Posterior vena cava (tissue), 2 donors: ENCODE measurements around the gene FHL2. TPM values are rescaled to one million over a fixed set of nuclear protein-coding genes. Genes with fewer than 3 reads are reported as not detected.
A peak's percentile ranks its signal among the peaks of the same experiment; 100 is the strongest.
"Not testable (repeated sequence)": the region's sequence is repeated elsewhere in the genome, so short reads cannot be mapped to it uniquely, and the experiment has no call there.

Experiments
- DNase-seq: peaks from one replicate; pipeline ENCODE4 v3.0.0-alpha.2; 2020; ENCODE audit warnings: low spot score
- intact Hi-C, 2 donors: fragments of 100-400 bp; cut with DNase I; formaldehyde crosslinking; loops; one replicate each; pipeline versions ENCODE4 v1.14.1 to v1.14.2; 2022 to 2023
- total RNA-seq, 2 donors: library from RNA; stranded (reverse); fragmentation: NEBNext Ultra II Directional; extraction: Animal tissue kit (Norgen Biotek cat#: 25700); gene quantifications; one replicate each; pipeline ENCODE4 v1.2.1, GENCODE V29; 2021
- donor health status: DM: yes; HTN: yes; CAD: no.
- donor health status: DM: yes; HTN: yes; CAD: no.

FHL2 gene
- total RNA-seq, 2 donors from 2014 or later: 119 to 126 TPM

DNA sequence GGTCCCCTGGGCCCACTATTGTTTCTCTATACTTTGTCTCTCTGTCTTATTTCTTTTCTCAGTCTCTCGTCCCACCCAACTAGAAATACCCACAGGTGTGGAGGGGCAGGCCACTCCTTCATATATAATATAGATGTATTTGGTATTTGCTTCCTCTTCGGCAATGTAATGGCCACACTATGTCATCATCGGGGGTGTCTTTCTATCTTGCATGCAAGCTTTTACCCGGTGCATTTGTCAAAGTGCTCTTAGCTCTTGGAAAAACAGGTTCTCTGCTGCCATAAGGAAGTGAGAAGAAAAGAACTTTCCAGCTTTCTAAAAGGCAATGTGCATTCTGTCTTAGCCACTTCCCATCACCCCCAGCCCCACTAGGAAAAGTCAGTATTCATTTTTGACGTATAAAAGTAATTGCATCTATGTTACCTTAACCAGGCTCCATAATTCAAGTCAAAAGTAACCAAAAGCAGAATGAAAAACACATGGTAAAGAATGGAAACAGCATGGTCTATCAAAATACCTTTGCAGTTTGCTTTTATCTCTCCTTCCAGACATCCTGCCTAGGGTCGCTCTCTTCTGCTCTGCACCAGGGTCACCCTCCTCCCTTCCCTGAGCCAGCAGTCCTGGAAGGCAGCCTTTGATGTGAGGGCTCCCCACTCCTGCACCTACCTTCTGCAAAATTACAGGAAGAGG lies 27.2 kb upstream of the FHL2 start:
- intact Hi-C loops: no loop called here
- DNase-seq: no peak

DNA sequence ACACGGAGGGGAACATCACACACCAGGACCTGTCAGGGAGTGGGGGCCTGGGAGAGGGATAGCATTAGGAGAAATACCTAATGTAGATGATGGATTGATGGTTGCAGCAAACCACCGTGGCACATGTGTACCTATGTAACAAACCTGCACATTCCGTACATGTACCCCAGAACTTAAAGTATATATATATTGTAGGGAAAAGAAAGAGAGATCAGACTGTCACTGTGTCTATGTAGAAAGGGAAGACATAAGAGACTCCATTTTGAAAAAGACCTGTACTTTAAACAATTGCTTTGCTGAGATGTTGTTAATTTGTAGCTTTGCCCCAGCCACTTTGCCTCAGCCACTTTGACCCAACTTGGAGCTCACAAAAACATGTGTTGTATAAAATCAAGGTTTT lies 26.0 kb upstream of the FHL2 start:
- intact Hi-C loops, DNase-seq: not testable (repeated sequence)

DNA sequence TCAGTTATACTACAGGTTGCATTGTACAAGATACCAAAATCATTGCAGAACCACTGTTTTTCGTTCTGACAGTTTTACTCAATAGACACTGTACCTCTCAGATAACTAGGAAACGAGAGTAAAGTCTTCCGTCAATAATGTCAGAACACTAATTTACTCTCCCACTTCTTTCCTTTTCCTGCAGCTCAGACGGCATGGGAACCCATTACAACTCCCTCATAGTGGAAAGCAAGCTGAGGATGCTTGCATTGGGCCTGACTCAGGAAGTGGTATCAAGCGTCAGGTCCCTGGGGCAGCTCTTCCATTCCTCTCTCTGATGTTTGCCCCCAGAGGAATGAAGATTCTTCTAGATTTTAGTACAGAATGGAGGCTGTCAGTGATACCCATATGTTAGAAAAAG lies 23.9 kb upstream of the FHL2 start:
- intact Hi-C loops: no loop called here
- DNase-seq: no peak

DNA sequence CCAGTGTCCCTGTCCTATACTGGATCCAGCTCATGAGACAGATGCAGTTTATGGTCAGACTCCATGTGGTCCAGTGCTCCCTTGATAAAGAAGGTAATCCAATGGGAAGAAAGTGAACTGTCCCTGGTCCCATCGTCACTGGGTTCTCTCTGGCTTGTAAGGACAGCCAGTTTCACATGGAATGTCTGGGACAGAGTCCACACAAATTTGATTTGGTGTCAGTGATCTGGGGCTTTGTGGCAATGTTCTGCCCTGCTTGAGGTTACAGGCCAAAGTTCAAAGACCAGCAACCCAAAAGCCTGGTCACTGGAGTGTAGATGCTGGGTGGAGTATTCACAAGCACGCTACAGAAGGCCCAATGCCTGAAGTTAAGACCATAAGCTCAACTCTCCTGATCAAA lies 22.2 kb upstream of the FHL2 start:
- intact Hi-C loops: no loop called here
- DNase-seq: no peak

DNA sequence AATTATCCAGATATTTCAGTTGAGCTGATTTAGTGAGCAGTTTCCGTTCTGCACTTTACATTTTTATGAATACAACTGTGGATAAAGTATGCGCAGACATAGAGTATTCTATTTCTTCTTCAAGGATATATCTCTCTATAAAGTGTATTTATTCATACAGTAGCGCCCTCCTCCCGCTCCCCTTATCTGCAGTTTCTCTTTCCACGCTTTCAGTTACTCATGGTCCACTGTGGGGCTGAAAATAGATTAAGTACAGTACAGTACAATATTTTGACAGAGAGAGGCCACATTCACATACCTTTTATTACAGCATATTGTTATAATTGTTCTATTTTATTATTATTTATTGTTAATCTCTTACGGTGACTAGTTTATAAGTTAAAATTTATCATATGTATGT lies 19.7 kb upstream of the FHL2 start:
- DNase-seq: no peak
- intact Hi-C loops: no loop called here

DNA sequence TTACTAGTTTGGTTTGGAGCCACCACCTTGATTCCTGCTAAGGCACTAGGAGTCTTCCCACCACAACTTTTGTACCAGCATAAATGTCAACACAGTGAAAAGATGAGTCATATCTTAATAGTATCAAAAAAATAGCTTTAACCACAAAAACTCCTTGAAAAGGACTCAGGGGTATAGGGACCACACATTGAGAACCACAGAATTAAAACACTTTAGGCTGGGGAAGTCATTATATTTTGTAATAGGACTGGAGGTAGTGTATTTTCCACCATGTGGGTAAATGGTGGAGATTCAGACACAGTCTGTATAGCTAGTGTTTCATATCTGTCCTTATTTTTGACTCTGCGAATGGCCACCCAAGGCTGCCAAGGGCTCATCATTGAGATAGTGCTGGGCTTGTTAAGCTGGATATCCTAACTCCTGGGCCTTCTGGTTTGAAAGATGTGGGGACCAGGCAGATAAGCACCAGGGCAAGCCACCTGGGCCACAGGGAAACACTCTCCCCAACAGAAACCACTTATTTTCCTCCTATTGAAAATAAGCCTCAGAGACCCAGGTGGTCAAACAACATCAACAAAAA lies 19.1 kb upstream of the FHL2 start:
- intact Hi-C loops: no loop called here

DNA sequence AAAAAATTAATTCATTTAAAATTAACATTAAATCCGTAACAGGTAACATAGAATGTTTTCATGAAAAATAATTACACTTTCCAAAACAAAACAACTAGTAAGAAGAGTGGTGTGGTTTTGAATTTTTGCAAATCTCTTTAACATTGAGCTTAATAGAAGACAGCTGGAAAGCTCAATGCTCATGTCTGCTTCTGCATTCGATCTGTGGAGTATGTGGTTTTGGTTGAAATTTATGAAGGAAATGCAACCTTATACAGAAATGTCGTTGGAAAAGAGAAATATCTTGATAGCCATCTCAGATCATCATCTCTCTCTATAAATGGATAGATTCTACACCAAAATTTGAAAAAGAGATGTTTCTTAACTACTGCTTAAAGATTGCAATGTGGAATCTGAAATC lies 17.3 kb upstream of the FHL2 start:
- no peak for DNase-seq

More for the DNA sequence above, 19.1 kb upstream of the FHL2 start:
- DNase-seq: no peak

DNA sequence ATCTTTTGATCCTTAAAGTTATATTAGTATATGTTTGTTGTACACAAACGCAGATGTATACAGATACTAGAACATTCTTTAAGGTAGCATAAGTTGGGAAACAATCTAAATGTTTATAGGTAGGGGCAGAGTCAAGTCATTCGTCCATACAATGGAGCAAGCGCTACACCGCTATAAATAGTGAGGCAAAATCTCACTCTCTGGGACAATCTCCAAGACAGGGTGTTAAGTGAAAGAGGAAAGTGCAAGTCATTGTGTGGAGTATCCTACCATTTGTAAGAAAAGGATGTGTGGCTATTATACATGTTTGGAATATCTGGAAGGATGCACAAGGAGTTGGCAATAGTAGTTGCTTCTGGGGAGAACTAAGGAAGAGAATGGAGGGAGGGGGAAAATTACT lies 16.2 kb upstream of the FHL2 start:
- no peak for DNase-seq
- intact Hi-C loops: no loop called here

More for the DNA sequence above, 17.3 kb upstream of the FHL2 start:
- intact Hi-C loops: no loop called here

DNA sequence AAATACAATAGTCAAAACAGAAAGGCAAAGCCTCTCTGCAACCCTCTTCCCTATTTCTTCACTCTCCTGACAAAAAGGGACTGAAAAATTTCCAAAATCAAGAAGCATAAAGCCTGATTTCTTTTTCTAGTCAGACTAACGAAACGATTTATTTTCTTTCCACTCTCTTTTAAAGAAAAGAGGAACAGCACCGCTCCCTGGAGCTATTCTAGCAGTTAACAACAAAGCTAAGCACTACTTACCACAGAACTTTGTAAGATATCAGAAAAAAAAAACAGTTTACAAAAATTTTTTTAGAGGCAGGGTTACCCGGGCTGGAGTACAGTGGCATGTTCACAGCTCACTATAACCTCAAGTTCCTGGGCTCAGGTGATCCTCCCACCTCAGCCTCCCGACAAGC lies 14.4 kb upstream of the FHL2 start:
- intact Hi-C loops: no loop called here
- DNase-seq: no peak

DNA sequence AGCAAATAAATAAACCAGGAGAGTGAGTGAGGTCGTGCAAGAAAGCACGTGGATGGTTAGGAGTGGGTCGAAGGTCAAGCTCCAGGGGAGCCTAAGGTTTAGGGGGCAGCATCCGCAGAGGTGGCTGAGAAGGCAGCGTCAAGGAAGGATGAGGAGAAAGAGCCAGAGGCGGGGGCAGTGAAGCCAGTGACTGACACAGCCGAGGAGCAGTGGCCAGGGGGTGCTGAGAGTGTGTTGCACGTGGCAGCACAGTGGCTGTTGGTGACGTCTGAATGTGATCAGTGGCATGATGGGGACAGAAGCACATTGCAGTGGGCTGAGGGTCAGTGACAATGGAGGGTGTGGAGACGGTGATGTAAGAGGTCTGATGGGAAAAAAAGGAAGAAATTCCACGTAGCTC lies 13.7 kb upstream of the FHL2 start:
- no peak for DNase-seq
- intact Hi-C loops: no loop called here

DNA sequence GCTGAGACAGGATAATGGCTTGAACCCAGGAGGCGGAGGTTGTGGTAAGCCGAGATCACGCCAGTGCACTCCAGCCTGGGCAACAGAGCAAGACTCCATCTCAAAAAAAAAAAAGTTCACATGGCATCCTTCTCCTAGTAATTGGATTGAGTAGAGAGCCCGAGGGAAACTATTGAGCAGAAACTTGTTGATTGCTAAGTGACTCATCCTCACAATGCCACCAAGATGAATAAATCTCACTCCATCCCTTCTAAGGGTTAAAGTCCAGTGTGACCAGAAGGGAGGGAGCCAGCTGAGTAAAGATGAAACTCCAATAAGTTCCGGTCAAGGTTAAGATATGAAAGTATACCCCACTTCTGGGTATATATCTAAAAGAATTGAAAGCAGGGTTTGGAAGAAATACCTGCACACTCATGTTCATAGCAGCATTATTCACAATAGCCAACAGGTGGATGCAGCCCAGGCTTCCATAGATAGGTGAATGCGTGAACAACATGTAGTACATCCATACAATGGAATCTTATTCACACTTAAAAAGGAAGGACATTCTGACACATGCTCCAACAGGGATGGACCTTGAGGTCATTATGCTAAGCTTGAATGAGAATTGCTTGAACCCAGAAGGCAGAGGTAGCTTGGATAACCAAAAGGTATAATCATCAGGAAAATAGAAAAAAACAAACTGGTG lies 13.0 kb upstream of the FHL2 start:
- no peak for DNase-seq
- intact Hi-C loops: no loop called here

DNA sequence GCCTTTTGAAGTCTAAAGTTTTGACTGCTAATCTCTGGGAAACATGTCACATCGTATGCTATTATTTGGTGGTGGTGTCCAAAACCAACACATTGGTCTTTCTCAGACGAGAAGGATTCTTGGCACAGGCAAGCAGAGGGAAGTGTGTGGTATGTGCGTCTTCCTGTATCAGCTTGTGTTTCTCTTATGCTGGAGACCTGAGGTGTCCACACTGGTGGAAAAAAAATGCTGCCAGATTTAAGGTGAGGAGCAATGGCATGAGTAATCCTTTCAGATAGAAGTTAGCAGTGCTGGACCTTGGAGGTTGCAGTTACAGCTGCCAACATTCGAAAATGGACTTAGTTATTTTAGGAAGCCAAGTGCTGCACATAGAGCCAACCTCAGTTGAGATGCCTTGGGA lies 11.7 kb upstream of the FHL2 start:
- no peak for DNase-seq
- intact Hi-C loops: no loop called here

DNA sequence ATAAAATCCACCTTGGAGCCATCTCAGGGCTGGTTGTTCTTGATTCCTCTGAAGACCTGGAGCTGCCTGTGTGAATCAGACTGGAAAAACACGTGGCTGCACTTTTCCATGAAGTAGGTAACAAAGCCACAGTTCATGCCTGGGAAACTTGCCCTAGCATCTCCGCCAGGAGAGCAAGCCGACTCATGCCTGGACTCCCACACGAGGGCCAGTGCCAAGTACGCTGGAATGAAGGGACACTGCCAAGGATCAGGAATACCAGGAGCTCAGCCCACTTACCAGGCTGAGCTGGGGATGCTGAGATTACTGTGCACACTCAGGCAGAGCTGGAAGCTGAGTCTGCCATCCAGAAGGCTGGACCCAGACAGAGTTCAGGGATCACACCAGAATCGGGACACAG lies 10.9 kb upstream of the FHL2 start:
- intact Hi-C loops: no loop called here
- peak; percentile 94 for DNase-seq

DNA sequence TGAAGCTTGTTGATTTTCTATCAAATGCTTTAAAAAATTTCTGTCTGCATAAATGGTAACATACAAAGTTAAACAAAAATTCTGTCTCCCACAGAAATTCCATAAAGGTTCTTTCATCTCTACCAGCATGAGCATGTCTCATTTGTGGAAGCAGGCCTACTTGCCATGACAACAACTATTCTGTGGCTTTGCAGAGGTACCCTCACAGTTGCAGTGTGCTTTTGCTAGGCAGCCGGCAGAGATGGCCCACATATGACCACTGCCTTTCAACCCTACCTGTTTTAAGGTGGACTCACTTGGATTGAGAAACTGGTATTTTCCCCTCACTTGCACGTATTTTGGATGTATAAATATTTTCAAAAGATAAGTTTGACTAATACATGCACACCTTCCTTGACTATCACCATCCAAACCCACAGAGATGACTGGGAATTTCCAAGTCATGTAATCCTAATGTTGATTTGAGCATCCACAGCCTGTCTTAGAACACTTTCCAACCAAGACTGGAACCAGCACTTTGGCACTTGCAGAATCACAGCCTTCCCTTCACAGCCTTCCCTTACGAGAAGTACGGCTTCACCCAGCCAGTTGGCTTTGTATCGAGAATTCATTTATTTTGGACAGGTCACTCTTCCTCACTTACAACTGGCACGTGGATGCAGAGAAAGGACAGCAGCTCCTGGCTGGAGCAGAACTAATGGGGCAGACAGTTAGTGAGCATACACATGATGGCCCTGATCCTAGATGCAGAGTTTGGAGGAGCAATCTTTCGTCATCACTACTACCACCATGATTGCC lies 9.3 kb upstream of the FHL2 start:
- no peak for DNase-seq
- intact Hi-C loops: no loop called here

DNA sequence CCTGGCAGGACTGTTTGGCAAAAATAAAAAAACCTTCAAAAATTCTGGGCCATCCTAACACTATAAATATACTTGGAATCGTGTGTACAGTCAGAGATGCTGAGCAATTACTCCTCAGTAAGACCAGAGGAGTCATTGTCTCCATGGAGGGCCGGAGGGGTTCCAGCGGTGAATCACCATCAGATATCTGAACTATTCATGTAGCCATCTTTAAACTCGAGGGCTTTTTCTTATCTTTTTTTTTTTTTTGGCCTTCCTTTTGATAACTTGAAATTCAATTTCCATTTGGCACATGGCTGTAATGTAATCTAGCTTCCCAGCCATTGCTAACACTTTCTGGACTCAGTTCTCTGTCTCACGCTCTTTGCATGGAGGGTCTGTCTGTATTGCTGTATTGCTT lies 7.4 kb upstream of the FHL2 start:
- intact Hi-C loops: no loop called here

DNA sequence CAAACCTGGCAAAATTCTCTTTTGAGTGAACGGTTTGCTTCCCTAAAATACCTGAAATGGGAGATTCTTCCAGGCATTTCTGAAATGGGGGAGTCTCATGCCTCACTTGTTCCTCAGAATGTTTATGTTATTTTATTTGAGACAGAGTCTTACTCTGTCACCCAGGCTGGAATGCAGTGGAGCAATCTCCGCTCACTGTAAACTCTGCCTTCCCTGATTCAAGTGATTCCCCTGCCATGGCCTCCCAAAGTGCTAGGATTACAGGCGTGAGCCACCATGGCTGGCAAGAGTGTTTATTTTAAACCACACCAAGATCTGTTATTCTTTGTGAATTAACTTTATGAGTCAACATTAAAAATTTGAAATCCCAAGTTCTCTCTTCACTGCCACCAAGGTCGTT lies 6.4 kb upstream of the FHL2 start:
- no peak for DNase-seq
- intact Hi-C loops: no loop called here

More for the DNA sequence above, 7.4 kb upstream of the FHL2 start:
- DNase-seq: peak; percentile 95

DNA sequence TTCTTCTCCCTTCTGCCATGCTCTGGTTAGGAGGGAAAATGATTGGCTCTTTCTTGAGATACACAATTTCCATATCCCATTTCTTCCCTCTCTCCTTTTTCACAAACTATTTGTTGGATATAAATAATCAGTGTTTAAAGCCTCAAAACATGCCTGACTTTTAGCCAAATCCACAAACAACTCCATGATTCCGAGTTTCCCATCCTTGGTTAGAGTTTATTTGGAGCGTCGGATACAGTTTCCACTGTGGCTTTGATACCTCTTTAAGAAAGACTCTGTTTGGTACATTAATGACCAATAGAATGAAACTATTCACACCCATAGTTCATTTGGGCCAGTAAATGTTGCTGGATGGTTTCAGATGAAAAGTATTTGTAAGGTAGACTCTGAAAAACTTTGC lies 5.9 kb upstream of the FHL2 start:
- intact Hi-C loops: no loop called here

DNA sequence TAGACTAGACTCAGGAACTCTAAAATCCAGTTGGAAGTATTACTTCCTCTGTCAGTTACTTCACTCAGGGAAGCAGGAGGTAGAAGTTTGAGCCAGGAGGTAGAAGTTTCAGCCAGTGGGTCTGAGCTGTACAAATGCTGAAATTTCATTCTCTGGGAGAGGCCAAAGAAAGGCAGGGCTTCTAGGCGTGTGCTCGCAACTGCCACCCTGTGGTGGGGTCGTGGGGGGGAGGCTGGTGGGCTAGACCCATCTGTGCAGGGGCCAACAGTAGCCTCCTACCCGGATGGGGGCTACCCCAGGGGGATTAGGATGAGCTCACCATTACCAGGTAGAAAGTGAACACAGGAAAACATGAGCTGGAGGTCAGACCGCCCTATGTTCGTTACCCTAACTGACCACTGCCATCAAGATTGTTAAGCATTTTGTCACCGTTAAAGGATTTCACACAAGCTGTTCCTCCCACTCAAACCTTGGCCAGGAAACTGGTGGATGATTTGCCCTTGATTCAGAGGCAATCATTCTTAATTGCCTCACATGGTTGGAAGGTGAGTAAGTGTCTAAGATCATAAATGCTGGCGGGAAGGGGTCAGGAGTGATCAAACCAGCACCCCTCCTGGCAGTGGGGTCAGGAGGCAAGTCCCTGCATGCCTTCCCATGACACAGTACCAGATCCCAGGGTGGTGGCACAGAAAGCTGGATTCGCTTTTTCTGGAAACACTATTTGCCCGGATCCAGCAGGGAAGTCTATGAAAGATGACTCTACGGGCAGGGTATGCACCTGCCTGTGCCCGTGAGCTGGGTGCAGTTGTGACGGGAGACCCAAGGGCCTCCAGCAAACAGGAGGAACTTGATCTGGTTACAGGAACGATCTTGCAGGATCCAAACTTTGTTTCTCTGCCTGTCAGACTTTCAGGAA lies 5.2 kb upstream of the FHL2 start:
- no peak for DNase-seq
- intact Hi-C loops: no loop called here

More for the DNA sequence above, 5.9 kb upstream of the FHL2 start:
- no peak for DNase-seq

DNA sequence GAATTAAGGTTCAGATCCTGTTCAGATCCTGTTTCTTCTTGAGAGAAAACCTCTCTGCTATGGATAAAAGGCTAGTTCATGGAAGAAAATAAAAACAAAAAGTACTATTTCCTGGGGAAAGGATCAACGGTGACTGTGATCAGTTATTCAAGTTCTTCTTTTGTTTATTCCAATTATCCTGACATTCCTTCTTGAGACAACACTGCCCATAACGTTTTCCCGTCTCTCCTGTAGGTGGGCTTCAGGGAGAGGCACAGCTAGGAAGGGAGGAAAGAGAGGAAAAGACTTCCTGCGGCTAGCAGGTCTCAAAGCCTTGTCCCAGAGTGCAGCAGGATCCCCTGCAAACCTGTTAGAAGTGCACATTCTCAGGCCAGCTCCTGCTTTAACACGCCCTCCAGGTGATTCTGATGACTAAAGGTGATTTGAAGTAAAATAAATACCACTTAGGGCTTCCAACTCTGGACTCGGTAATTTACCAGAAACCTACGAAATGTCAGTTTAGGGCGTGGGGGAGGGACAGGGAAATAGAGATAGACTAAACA lies 4.5 kb upstream of the FHL2 start:
- intact Hi-C loops: no loop called here

More for the DNA sequence above, 4.5 kb upstream of the FHL2 start:
- no peak for DNase-seq
